HL-60 (cell line): ENCODE measurements around the gene ABCG4.
A peak's percentile ranks its signal among the peaks of the same experiment; 100 is the strongest.

Experiments used
- DNase-seq, 2 experiments: peaks; one replicate each; pipeline ENCODE4 v3.0.0-alpha.2; 2010 to 2020; ENCODE audit warnings: low read depth in 1 of 2, low spot score in 1 of 2
- H3K27ac ChIP-seq: fragments of 250-450 bp; sonication (Bioruptor Pico); replicated peaks from 2 replicates; pipeline ENCODE4 v1.5.1; 2020; ENCODE audit warnings: mild to moderate bottlenecking, moderate library complexity
- H3K27me3 ChIP-seq: fragments of 250-450 bp; sonication (Bioruptor Pico); 2 replicates; pipeline ENCODE4 v1.5.1; 2021; ENCODE audit warnings: mild to moderate bottlenecking, moderate library complexity; ENCODE audit not compliant: insufficient read depth, poor library complexity, severe bottlenecking
- H3K4me3 ChIP-seq: replicated peaks from 2 replicates; pipeline ENCODE4 v1.5.1; 2011; ENCODE audit warnings: mild to moderate bottlenecking, control low read depth, low read length; ENCODE audit not compliant: insufficient read depth
- GABPA ChIP-seq: IDR thresholded peaks from 2 replicates; pipeline ENCODE4 v1.6.1; 2012; ENCODE audit warnings: low read depth
- POLR2AphosphoS5 ChIP-seq: IDR thresholded peaks from 2 replicates; pipeline ENCODE4 v1.6.1; 2012; ENCODE audit warnings: low read depth
- SPI1 ChIP-seq: IDR thresholded peaks from 2 replicates; pipeline ENCODE4 v1.6.1; 2012; ENCODE audit warnings: low read depth, mild to moderate bottlenecking, borderline replicate concordance
- TF ChIP-seq, protein P1 (sequence below): IDR thresholded peaks from 2 replicates; pipeline ENCODE4 v1.6.1; 2012; ENCODE audit warnings: low read depth; ENCODE audit not compliant: insufficient replicate concordance
- TF ChIP-seq, protein P2 (sequence below): IDR thresholded peaks from one replicate; pipeline ENCODE4 v1.5.1; 2011; ENCODE audit warnings: low read length, control low read depth, inconsistent platforms; ENCODE audit not compliant: insufficient read depth

The ABCG4 gene

DNA sequence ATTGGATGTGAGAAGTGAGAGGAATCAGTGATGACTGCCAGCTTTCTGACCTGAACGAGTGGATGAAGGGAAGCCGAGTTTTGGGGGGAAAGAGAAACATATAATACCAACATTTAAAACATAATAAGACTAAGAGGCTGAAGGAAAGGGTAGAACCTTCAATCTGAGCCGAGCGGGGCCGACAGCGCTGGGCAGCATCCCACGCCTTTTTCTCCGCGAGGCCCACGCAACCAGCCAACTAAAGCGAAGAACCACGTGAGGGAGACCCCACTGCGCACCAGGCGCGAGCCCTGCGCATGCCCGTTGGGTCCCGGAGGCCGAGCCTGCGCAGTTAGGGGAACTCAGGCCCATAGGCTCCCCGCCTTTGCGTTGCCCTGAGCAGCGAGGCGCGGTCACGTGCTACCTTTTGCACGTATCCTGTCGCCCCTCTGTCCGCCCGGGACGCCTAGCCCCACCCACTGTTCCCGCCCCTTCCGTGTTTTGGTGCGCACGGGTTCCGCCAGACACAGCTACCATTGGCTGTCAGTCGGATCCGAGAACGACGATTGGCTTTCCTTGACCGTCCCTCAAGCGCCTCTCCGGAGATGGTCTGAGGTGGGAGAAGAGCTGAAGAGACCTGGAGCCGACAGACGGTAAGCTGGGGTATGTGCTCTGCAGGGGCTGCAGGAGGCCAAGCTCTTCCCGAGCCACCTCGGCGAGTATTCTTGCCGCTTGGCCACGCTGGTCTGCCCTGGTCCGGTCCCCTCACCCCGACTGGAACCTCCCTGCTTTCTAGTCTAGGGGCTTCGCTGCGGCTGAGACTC is 27.6 kb upstream of the ABCG4 start, which contains the start of gene HINFP:
TSS of gene HINFP (plus strand) at position 573 of the 803 bp plus-strand sequence. CDS start 5,365 bp downstream, outside the sequence.
- no peaks in the 10 kb centered on the region for H3K27me3 ChIP-seq
- peak within 1 kb of the TSS; percentile 94 for H3K4me3 ChIP-seq
- H3K27ac ChIP-seq: peak within 1 kb of the TSS; percentile 73
- peak; percentile 99 to 100 for DNase-seq
- TF ChIP-seq, protein P1, sequence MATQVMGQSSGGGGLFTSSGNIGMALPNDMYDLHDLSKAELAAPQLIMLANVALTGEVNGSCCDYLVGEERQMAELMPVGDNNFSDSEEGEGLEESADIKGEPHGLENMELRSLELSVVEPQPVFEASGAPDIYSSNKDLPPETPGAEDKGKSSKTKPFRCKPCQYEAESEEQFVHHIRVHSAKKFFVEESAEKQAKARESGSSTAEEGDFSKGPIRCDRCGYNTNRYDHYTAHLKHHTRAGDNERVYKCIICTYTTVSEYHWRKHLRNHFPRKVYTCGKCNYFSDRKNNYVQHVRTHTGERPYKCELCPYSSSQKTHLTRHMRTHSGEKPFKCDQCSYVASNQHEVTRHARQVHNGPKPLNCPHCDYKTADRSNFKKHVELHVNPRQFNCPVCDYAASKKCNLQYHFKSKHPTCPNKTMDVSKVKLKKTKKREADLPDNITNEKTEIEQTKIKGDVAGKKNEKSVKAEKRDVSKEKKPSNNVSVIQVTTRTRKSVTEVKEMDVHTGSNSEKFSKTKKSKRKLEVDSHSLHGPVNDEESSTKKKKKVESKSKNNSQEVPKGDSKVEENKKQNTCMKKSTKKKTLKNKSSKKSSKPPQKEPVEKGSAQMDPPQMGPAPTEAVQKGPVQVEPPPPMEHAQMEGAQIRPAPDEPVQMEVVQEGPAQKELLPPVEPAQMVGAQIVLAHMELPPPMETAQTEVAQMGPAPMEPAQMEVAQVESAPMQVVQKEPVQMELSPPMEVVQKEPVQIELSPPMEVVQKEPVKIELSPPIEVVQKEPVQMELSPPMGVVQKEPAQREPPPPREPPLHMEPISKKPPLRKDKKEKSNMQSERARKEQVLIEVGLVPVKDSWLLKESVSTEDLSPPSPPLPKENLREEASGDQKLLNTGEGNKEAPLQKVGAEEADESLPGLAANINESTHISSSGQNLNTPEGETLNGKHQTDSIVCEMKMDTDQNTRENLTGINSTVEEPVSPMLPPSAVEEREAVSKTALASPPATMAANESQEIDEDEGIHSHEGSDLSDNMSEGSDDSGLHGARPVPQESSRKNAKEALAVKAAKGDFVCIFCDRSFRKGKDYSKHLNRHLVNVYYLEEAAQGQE: no peak
- TF ChIP-seq POLR2AphosphoS5: peak; percentile 84
- peak; percentile 64; the same call in 1 of the 2 replicates for TF ChIP-seq GABPA
- peak; percentile 19; the same call in 1 of the 2 replicates for TF ChIP-seq SPI1

DNA sequence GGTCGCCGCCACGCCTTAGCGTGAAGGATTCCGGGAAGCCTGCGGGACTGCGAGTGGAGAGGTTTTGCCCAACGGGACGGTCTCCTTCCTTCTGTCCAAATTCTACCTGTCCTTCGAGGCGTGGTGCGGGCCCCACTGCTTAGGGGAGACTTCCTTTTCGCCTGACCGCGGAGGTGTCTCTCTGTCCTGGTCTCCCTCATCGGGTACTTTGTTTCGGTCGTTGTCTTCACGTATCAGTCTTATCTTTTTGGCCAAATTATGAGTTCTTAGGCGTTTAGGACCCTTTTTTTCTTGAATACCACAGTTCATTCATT is 27.1 kb upstream of the ABCG4 start:
- Histone ChIP-seq H3K4me3 (peak overlapping the region; percentile 94), H3K27ac (peak overlapping the region; percentile 73), H3K27me3 (no peaks in the 10 kb centered on the region)
- TF ChIP-seq GABPA (no peak), SPI1 (no peak), POLR2AphosphoS5 (no peak)
- TF ChIP-seq, protein P2, sequence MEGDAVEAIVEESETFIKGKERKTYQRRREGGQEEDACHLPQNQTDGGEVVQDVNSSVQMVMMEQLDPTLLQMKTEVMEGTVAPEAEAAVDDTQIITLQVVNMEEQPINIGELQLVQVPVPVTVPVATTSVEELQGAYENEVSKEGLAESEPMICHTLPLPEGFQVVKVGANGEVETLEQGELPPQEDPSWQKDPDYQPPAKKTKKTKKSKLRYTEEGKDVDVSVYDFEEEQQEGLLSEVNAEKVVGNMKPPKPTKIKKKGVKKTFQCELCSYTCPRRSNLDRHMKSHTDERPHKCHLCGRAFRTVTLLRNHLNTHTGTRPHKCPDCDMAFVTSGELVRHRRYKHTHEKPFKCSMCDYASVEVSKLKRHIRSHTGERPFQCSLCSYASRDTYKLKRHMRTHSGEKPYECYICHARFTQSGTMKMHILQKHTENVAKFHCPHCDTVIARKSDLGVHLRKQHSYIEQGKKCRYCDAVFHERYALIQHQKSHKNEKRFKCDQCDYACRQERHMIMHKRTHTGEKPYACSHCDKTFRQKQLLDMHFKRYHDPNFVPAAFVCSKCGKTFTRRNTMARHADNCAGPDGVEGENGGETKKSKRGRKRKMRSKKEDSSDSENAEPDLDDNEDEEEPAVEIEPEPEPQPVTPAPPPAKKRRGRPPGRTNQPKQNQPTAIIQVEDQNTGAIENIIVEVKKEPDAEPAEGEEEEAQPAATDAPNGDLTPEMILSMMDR: no peak
- TF ChIP-seq, protein P1: no peak
- no peak for DNase-seq

DNA sequence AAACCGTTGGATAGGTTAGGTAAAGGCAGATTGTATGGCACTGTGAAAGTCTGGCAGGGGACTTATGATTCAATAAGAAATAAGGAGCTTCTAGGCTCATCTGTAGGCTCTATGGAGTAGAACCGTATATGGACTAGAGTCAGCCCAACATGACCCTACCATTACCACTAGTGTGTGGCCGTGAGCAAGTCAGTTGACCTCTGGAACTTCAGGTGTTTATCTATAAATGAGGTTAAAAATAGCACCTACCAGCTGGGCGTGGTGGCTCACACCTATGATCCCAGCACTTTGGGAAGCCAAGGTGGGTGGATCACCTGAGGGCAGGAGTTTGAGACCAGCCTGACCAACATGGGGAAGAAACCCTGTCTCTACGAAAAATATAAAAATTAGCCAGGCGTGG is 23.0 kb upstream of the ABCG4 start:
- Histone ChIP-seq H3K4me3 (no peak overlapping the region), H3K27me3 (no peaks in the 10 kb centered on the region), H3K27ac (no peak overlapping the region)
- no peak for DNase-seq
- TF ChIP-seq, protein P1: no peak

DNA sequence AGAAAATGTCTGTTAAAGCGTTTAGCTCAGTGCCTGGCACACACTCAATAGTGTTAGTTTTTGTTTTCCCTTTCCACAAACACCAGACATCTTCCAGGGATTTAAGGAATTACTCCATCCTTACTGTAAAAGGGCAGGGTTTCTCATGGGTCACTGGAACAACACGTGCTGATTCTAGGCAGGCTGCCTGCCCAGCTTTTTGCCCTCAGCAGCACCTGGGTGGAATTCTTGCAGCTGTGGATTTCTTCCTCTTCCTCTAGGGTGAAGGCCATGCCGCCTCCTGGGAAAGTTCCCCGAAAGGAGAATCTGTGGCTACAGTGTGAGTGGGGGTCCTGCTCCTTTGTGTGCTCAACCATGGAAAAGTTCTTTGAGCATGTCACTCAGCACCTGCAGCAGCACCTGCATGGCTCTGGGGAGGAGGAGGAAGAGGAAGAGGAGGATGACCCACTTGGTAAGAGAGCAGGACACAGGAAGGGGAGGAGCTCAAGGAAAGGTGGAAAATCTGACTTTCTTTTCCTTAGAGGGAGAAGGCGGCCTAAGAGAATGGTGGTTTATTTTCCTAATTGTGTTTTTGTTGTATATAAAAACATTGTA is 22.1 kb upstream of the ABCG4 start:
- no peak for TF ChIP-seq SPI1
- no peaks in the 10 kb centered on the region for H3K27me3 ChIP-seq
- DNase-seq: no peak
- H3K27ac ChIP-seq: no peak overlapping the region
- H3K4me3 ChIP-seq: no peak overlapping the region
